ENCODE measurements around the gene ZSWIM3. TPM values are rescaled to one million over a fixed set of nuclear protein-coding genes. Genes with fewer than 3 reads are reported as not detected.

Gene ZSWIM3
- total and polyA plus RNA-seq, 2 of the 13 experiments (the other 11 are each of a cell fraction or from before 2014, with no cell fraction given): 5.2 to 5.8 TPM

- peak; percentile 66 for TF ChIP-seq ZNF839 (CRISPR knock-in tag; IDR thresholded peaks at IDR 0.05; ENCODE audit: borderline replicate concordance)
- TF ChIP-seq MATR3 (CRISPR knock-in tag; IDR thresholded peaks at IDR 0.05): no peak
- TF ChIP-seq ZNF441 (CRISPR knock-in tag; IDR thresholded peaks at IDR 0.05; ENCODE audit: borderline replicate concordance): peak; percentile 81
Measured at GRCh38 chr20:45857114-45857881, at the start of gene ZSWIM3, which contains the start of gene ACOT8 (continued).

DNA sequence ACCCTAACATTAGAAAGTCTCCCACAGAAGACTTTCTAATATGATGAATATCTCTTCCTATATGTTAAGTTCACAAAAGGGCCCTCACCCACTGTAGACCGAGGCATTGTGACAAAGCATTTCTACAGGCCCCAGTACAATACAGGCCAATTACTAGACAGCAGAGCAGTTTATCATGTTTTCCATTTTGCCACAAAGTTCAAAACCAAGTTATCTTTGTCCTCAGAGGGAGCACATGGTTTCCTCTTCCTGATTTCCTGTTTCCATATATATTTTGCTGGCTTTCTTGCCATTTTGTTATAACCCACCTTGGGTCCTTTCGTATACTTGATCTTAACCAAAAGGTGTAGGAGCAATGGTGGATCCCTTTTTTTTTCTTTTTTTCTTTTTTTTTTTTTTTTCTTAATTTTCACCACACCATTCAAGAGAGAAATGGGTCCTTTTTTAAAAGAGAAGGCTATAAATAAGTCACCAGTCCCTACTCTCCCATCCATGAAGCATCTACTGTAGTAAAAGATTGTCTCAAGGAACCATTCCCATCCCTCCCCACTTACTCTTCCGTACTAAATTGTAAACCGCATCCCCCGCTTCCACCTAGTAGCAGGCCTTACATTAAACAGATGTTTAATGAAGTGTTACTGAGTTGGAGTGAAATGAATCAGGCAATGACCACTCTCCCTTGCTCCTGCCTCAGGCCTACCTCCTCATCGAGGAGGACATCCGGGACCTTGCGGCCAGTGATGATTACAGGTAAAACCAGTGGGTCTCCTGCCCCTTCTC is 47.0 kb upstream of the ZSWIM3 start:
- H3K9me3 ChIP-seq (ENCODE audit: low read length): no peaks in the 10 kb centered on the region
- DNase-seq (ENCODE audit: low spot score) (no peak), FAIRE-seq (no peak), ATAC-seq (no peak)
- H3K27me3 ChIP-seq (ENCODE audit: control insufficient read depth in 1 of 2, insufficient read depth in 2 of 2, low read length in 2 of 2): no peaks in the 10 kb centered on the region
- H3K4me3 ChIP-seq (replicated peaks in 1 of 3; ENCODE audit: insufficient read depth in 1 of 3, low read depth in 2 of 3, low read length in 3 of 3): no peak overlapping the region
- CTCF ChIA-PET (ENCODE audit: low intra/inter-chr PET ratio, low total read pairs): no interaction called here
- no peak overlapping the region for H2AFZ ChIP-seq (ENCODE audit: low read length)
- POLR2A ChIA-PET: no interaction called here
- intact Hi-C loops (cut with micrococcal nuclease; ENCODE audit: unreplicated experiment): no loop called here
- peaks cover 23 to 51% of the 10 kb centered on the region in 2 experiments for H3K36me3 ChIP-seq (replicated peaks in 1 of 2; ENCODE audit: control insufficient read depth in 1 of 2, insufficient read depth in 2 of 2, low read length in 2 of 2)
- in situ Hi-C loops (cut with HindIII; ENCODE audit: extremely low pct_ligation_motif_present, low pct_unique_long_range_greater_than_20kb): no loop called here
- H3K79me2 ChIP-seq (ENCODE audit: insufficient read depth, low read length): peaks cover 15% of the 10 kb centered on the region
- H3K4me2 ChIP-seq (ENCODE audit: low read depth, low read length): no peak overlapping the region
- H3K9ac ChIP-seq (ENCODE audit: insufficient read depth, low read depth, low read length): no peak overlapping the region
- H3K27ac ChIP-seq (ENCODE audit: extremely low read length, insufficient read depth, low read length): no peak overlapping the region
- no peaks in the 10 kb centered on the region for H4K20me1 ChIP-seq (ENCODE audit: insufficient read depth, low read length)
- TF ChIP-seq ATRX (CRISPR knock-in tag; IDR thresholded peaks at IDR 0.05; ENCODE audit: borderline replicate concordance) (no peak), U2AF2 (IDR thresholded peaks at IDR 0.05; ENCODE audit: low read depth, low read length) (no peak), ZNF337 (CRISPR knock-in tag; IDR thresholded peaks at IDR 0.05; ENCODE audit: borderline replicate concordance, low read depth) (no peak), JUND (CRISPR knock-in tag; IDR thresholded peaks at IDR 0.05) (no peak), ZNF720 (CRISPR knock-in tag; IDR thresholded peaks at IDR 0.05) (no peak), NFE2L2 (IDR thresholded peaks at IDR 0.05; ENCODE audit: low read length) (no peak), POLR2AphosphoS5 (IDR thresholded peaks at IDR 0.05; ENCODE audit: low read depth, low read length) (no peak)
- TF ChIP-seq, protein P1, sequence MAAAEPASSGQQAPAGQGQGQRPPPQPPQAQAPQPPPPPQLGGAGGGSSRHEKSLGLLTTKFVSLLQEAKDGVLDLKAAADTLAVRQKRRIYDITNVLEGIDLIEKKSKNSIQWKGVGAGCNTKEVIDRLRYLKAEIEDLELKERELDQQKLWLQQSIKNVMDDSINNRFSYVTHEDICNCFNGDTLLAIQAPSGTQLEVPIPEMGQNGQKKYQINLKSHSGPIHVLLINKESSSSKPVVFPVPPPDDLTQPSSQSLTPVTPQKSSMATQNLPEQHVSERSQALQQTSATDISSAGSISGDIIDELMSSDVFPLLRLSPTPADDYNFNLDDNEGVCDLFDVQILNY (CRISPR knock-in tag; conservative IDR thresholded peaks at IDR 0.05): no peak
- TF ChIP-seq, protein P2, sequence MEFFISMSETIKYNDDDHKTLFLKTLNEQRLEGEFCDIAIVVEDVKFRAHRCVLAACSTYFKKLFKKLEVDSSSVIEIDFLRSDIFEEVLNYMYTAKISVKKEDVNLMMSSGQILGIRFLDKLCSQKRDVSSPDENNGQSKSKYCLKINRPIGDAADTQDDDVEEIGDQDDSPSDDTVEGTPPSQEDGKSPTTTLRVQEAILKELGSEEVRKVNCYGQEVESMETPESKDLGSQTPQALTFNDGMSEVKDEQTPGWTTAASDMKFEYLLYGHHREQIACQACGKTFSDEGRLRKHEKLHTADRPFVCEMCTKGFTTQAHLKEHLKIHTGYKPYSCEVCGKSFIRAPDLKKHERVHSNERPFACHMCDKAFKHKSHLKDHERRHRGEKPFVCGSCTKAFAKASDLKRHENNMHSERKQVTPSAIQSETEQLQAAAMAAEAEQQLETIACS (CRISPR knock-in tag; IDR thresholded peaks at IDR 0.05): no peak
- 97% methylated on average over 8 of the region's 8 CpGs for WGBS (ENCODE audit: low lambda C conversion rate)
- peaks cover 20% of the 10 kb centered on the region for H3K4me1 ChIP-seq (ENCODE audit: insufficient read depth, low read length)
- no TSS peak for BruUV-seq (replicated peaks)

Measured in HepG2 (cell line).